HepG2 (cell line): ENCODE measurements around the gene SPAG6. TPM values are rescaled to one million over a fixed set of nuclear protein-coding genes. Genes with fewer than 3 reads are reported as not detected.

Experiments used
- AGO2 ChIP-seq: fragments of 200-400 bp; formaldehyde crosslinking; optimal IDR thresholded peaks from 2 replicates; pipeline ENCODE3; 2017; ENCODE audit warnings: mild to moderate bottlenecking, low read depth, low read length, moderate library complexity
- DDIT3 ChIP-seq: sonication (generic); formaldehyde crosslinking; IDR thresholded peaks from 2 replicates; pipeline ENCODE4 v1.4.0; 2020; ENCODE audit warnings: mild to moderate bottlenecking, missing genetic modification reagents
- DRAP1 ChIP-seq: IDR thresholded peaks from 2 replicates; pipeline ENCODE4 v1.6.1; 2016; ENCODE audit warnings: missing genetic modification reagents, missing compliant biosample characterization
- E2F1 ChIP-seq: sonication (generic); formaldehyde crosslinking; IDR thresholded peaks from 2 replicates; pipeline ENCODE4 v1.5.0; 2020; ENCODE audit warnings: missing genetic modification reagents
- HNRNPK ChIP-seq: fragments of 200-400 bp; formaldehyde crosslinking; IDR thresholded peaks from 2 replicates; pipeline ENCODE4 v1.6.1; 2018; ENCODE audit warnings: low read length, low read depth, moderate library complexity, mild to moderate bottlenecking; ENCODE audit not compliant: poor library complexity, severe bottlenecking
- NFRKB ChIP-seq: fragments of 450-650 bp; IDR thresholded peaks from 2 replicates; pipeline ENCODE4 v1.6.1; 2017
- NR2F2 ChIP-seq: IDR thresholded peaks from 2 replicates; pipeline ENCODE4 v1.6.1; 2012; ENCODE audit warnings: low read depth, inconsistent platforms, borderline replicate concordance
- POLR2AphosphoS5 ChIP-seq: IDR thresholded peaks from 2 replicates; pipeline ENCODE4 v1.6.1; 2012; ENCODE audit warnings: low read depth, low read length
- SAP130 ChIP-seq: IDR thresholded peaks from 2 replicates; pipeline ENCODE4 v1.6.1; 2016; ENCODE audit warnings: low read depth
- SMC3 ChIP-seq: IDR thresholded peaks from 2 replicates; pipeline ENCODE4 v1.6.1; 2011; ENCODE audit warnings: low read length, improper control_type of control experiment
- SPEN ChIP-seq: sonication (generic); formaldehyde crosslinking; IDR thresholded peaks from 2 replicates; pipeline ENCODE4 v1.5.1; 2020; ENCODE audit warnings: low read depth, mild to moderate bottlenecking, missing genetic modification reagents
- ZNF142 ChIP-seq: sonication (generic); formaldehyde crosslinking; IDR thresholded peaks from 2 replicates; pipeline ENCODE4 v1.4.0; 2020; ENCODE audit warnings: missing genetic modification reagents
- ZNF687 ChIP-seq: sonication (generic); formaldehyde crosslinking; IDR thresholded peaks from 2 replicates; pipeline ENCODE4 v1.5.1; 2020; ENCODE audit warnings: mild to moderate bottlenecking, missing genetic modification reagents, moderate library complexity
- ZNF773 ChIP-seq: sonication (generic); formaldehyde crosslinking; IDR thresholded peaks from 2 replicates; pipeline ENCODE4 v1.4.0; 2020; ENCODE audit warnings: missing genetic modification reagents, borderline replicate concordance
- polyA plus RNA-seq, 8 experiments: library from polyadenylated mRNA; depleted of rRNA in 3 of 8; stranded (reverse) in 7 of 8; unstranded in 1 of 8; fragments of >200 nt; fragmentation: Illumina TruSeq in 4 of 8; extraction: Trizol in 4 of 8; gene quantifications; 2 replicates each; pipeline versions ENCODE4 v1.2.1 to v1.2.3, GENCODE V29; 2011 to 2016; ENCODE audit warnings: low read depth in 4 of 8, missing spikeins in 1 of 8, mixed read lengths in 1 of 8; ENCODE audit not compliant: insufficient read depth in 1 of 8
- total RNA-seq, 5 experiments: library from RNA; depleted of rRNA; stranded (reverse); fragments of >200 nt; fragmentation: Illumina TruSeq; extraction: Trizol; gene quantifications; 2 replicates each; pipeline ENCODE4 v1.2.3, GENCODE V29; 2016; ENCODE audit warnings: low read depth in 1 of 5

Gene SPAG6
- total and polyA plus RNA-seq, 2 of the 13 experiments (the other 11 are each of a cell fraction or from before 2014, with no cell fraction given), result not detected

GRCh38 chr10:22340329-22341189 is 4.7 kb upstream of the SPAG6 start (continued):
- TF ChIP-seq NR2F2 (no peak), ZNF687 (CRISPR knock-in tag) (peak; percentile 76; the same call in 1 of the 2 replicates), AGO2 (peak; percentile 71), E2F1 (0 out of 2 replicates have a peak, but pooled peaks have one; percentile 22), HNRNPK (peak; percentile 45), ZNF773 (no peak), ZNF142 (0 out of 2 replicates have a peak, but pooled peaks have one; percentile 54), DRAP1 (CRISPR knock-in tag) (peak; percentile 18), NFRKB (no peak), SPEN (CRISPR knock-in tag) (peak; percentile 67), SMC3 (no peak), DDIT3 (CRISPR knock-in tag) (no peak), POLR2AphosphoS5 (peak; percentile 43; the same call in 1 of the 2 replicates), SAP130 (CRISPR knock-in tag) (peak; percentile 7; the same call in 1 of the 2 replicates)
